ENCODE measurements around the gene SPRED2. TPM values are rescaled to one million over a fixed set of nuclear protein-coding genes. Genes with fewer than 3 reads are reported as not detected.

Gene SPRED2
- polyA plus RNA-seq, 1 donor from 2014 or later, result 5.3 TPM

GRCh38 chr2:65379223-65379622 lies 53.2 kb downstream of the SPRED2 start:
- H3K36me3 ChIP-seq (ENCODE audit: insufficient read depth, low read length), result no peaks in the 10 kb centered on the region

GRCh38 chr2:65378290-65378689 lies 54.1 kb downstream of the SPRED2 start:
- Histone ChIP-seq H3K4me2 (ENCODE audit: low read length) (no peak overlapping the region), H3K9me3 (ENCODE audit: low read length) (no peaks in the 10 kb centered on the region), H3K9ac (ENCODE audit: low read length) (no peak overlapping the region), H3K4me3 (ENCODE audit: low read length) (no peak overlapping the region), H3K9me2 (ENCODE audit: insufficient read depth, low read length) (no peaks in the 10 kb centered on the region), H3F3A (ENCODE audit: insufficient read depth, low read length, poor library complexity, severe bottlenecking) (no peaks in the 10 kb centered on the region), H3K27ac (ENCODE audit: low read length) (no peak overlapping the region), H3K36me3 (ENCODE audit: insufficient read depth, low read length) (no peaks in the 10 kb centered on the region), H2AFZ (ENCODE audit: low read depth, low read length) (no peak overlapping the region), H4K20me1 (ENCODE audit: insufficient read depth) (no peaks in the 10 kb centered on the region), H3K79me2 (replicated peaks; ENCODE audit: insufficient read depth, low read length) (peaks cover 8% of the 10 kb centered on the region), H3K27me3 (ENCODE audit: insufficient read depth, low read depth, low read length) (no peaks in the 10 kb centered on the region)
- TF ChIP-seq EZH2 (IDR thresholded peaks at IDR 0.05; ENCODE audit: borderline replicate concordance, insufficient read depth, low read length, poor library complexity, severe bottlenecking), result no peak

More at GRCh38 chr2:65379223-65379622, 53.2 kb downstream of the SPRED2 start:
- TF ChIP-seq CTCF (IDR thresholded peaks at IDR 0.05; ENCODE audit: poor library complexity, severe bottlenecking) (no peak), EP300 (conservative IDR thresholded peaks at IDR 0.05; ENCODE audit: poor library complexity, severe bottlenecking) (no peak), RAD21 (conservative IDR thresholded peaks at IDR 0.05) (no peak), POLR2AphosphoS5 (IDR thresholded peaks at IDR 0.05) (no peak), MXI1 (conservative IDR thresholded peaks at IDR 0.05; ENCODE audit: poor library complexity, severe bottlenecking) (no peak), TAF1 (IDR thresholded peaks at IDR 0.05; ENCODE audit: low read depth) (no peak), SMC3 (conservative IDR thresholded peaks at IDR 0.05; ENCODE audit: poor library complexity) (no peak), EZH2 (IDR thresholded peaks at IDR 0.05; ENCODE audit: borderline replicate concordance, insufficient read depth, low read length, poor library complexity, severe bottlenecking) (no peak), REST (IDR thresholded peaks at IDR 0.05; ENCODE audit: borderline replicate concordance) (no peak)
- Histone ChIP-seq H3F3A (ENCODE audit: insufficient read depth, low read length, poor library complexity, severe bottlenecking) (no peaks in the 10 kb centered on the region), H2AFZ (ENCODE audit: low read depth, low read length) (no peak overlapping the region), H3K4me2 (ENCODE audit: low read length) (no peak overlapping the region), H3K79me2 (replicated peaks; ENCODE audit: insufficient read depth, low read length) (peaks cover 8% of the 10 kb centered on the region), H3K9ac (ENCODE audit: low read length) (no peak overlapping the region), H3K9me2 (ENCODE audit: insufficient read depth, low read length) (no peaks in the 10 kb centered on the region), H4K20me1 (ENCODE audit: insufficient read depth) (no peaks in the 10 kb centered on the region), H3K27ac (ENCODE audit: low read length) (no peak overlapping the region), H3K27me3 (ENCODE audit: insufficient read depth, low read depth, low read length) (no peaks in the 10 kb centered on the region), H3K9me3 (ENCODE audit: low read length) (no peaks in the 10 kb centered on the region), H3K4me3 (ENCODE audit: low read length) (no peak overlapping the region)
